C4-2B (cell line): ENCODE measurements around the gene PSD4.

ENCODE experiments used
- ZFX ChIP-seq: fragments of 450-650 bp; IDR thresholded peaks from 2 replicates; pipeline ENCODE4 v1.6.1; 2017
- TF ChIP-seq, protein P1 (sequence below): fragments of 450-650 bp; conservative IDR thresholded peaks from 2 replicates; pipeline ENCODE4 v1.5.1; 2017; ENCODE audit warnings: mild to moderate bottlenecking

- TF ChIP-seq, protein P1, sequence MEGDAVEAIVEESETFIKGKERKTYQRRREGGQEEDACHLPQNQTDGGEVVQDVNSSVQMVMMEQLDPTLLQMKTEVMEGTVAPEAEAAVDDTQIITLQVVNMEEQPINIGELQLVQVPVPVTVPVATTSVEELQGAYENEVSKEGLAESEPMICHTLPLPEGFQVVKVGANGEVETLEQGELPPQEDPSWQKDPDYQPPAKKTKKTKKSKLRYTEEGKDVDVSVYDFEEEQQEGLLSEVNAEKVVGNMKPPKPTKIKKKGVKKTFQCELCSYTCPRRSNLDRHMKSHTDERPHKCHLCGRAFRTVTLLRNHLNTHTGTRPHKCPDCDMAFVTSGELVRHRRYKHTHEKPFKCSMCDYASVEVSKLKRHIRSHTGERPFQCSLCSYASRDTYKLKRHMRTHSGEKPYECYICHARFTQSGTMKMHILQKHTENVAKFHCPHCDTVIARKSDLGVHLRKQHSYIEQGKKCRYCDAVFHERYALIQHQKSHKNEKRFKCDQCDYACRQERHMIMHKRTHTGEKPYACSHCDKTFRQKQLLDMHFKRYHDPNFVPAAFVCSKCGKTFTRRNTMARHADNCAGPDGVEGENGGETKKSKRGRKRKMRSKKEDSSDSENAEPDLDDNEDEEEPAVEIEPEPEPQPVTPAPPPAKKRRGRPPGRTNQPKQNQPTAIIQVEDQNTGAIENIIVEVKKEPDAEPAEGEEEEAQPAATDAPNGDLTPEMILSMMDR = no peak
- TF ChIP-seq ZFX = no peak
Observed at GRCh38 chr2:113208396-113208795, 34.6 kb downstream of the PSD4 start.
